Metanephros (tissue), 2 donors: ENCODE data around the gene MNAT1. TPM values are rescaled to one million over a fixed set of nuclear protein-coding genes. Genes with fewer than 3 reads are reported as not detected.

ENCODE experiments used
- small RNA-seq: library from RNA; depleted of rRNA; stranded (forward); fragments of <200 nt; gene quantifications from one replicate; pipeline ENCODE3, GENCODE V24; 2014; ENCODE audit warnings: low replicate concordance
- total RNA-seq: library from RNA; depleted of rRNA; stranded (reverse); fragments of >200 nt; gene quantifications from one replicate; pipeline ENCODE4 v1.2.3, GENCODE V29; 2014

Gene MNAT1
- 48.0 TPM for total RNA-seq

GRCh38 chr14:60734465-60735242 is at the start of gene MNAT1:
Gene MNAT1, plus strand, starts transcription at chr14:60734761. Its CDS starts 102 bp downstream, at chr14:60734863.

GRCh38 chr14:60723907-60724618 is 10.5 kb upstream of the MNAT1 start, which contains the start of gene SIX4:
Gene SIX4, minus strand, starts transcription at chr14:60724351. Its CDS starts 277 bp downstream, at chr14:60724074.

GRCh38 chr14:60980811-60981632 is 246.5 kb downstream of the MNAT1 start, which contains the start of the genes SLC38A6 and TRMT5:
Gene SLC38A6, plus strand, starts transcription at chr14:60981245. Its CDS starts 33 bp downstream, at chr14:60981278.
Gene TRMT5, minus strand, starts transcription at chr14:60981079. Its CDS starts 106 bp downstream, at chr14:60980973.

Small RNAs within 50 kb of the gene (small RNA-seq; reads per million reads assigned to genes)
- gene RNU6-398P: not detected

Other genes with a start within 250 kb of the MNAT1 start
- gene C14orf39, start 248.7 kb upstream of the MNAT1 start, total RNA-seq: 0.18 TPM
- gene SIX6, start 225.6 kb upstream of the MNAT1 start, total RNA-seq: not detected
- 18.0 TPM for gene SIX1, start 85.3 kb upstream of the MNAT1 start, total RNA-seq
- gene SIX4, start 10.4 kb upstream of the MNAT1 start, total RNA-seq: 11.9 TPM
- gene TRMT5, start 246.3 kb downstream of the MNAT1 start, total RNA-seq: 19.7 TPM
- gene SLC38A6, start 246.5 kb downstream of the MNAT1 start, total RNA-seq: 35.1 TPM